GM21576 (cell line): Measurements from ENCODE around the gene MR1.
A peak's percentile ranks its signal among the peaks of the same experiment; 100 is the strongest.
"Not testable (repeated sequence)": the region's sequence is repeated elsewhere in the genome, so short reads cannot be mapped to it uniquely, and the experiment has no call there.

Experiments
- ATAC-seq: cut with Tn5 transposase; IDR thresholded peaks from one replicate; pipeline ENCODE4 v1.9.1; 2021; ENCODE audit warnings: mild to moderate bottlenecking, moderate library complexity; ENCODE audit not compliant: unreplicated experiment

Gene MR1

GRCh38 chr1:181028615-181029014, 5.2 kb upstream of the MR1 start:
- no peak for ATAC-seq

- ATAC-seq: no peak
Observed at GRCh38 chr1:181032535-181032934, 1.2 kb upstream of the MR1 start.

- ATAC-seq: peak; percentile 22
Observed at GRCh38 chr1:181033128-181033798, 520 bp upstream of the MR1 start.

GRCh38 chr1:181035210-181035609, 1.4 kb downstream of the MR1 start:
- ATAC-seq: not testable (repeated sequence)

GRCh38 chr1:181036107-181036836, 2.5 kb downstream of the MR1 start:
- ATAC-seq: no peak

GRCh38 chr1:181037386-181037785, 3.6 kb downstream of the MR1 start:
- no peak for ATAC-seq

- peak; percentile 33 for ATAC-seq
Observed at GRCh38 chr1:181038399-181038873, 4.7 kb downstream of the MR1 start.

- ATAC-seq: no peak
Observed at GRCh38 chr1:181040284-181040865, 6.6 kb downstream of the MR1 start.

GRCh38 chr1:181043025-181043888, 9.5 kb downstream of the MR1 start:
- no peak for ATAC-seq

- peak; percentile 75 for ATAC-seq
Observed at GRCh38 chr1:181044449-181044966, 10.7 kb downstream of the MR1 start.

- ATAC-seq: not testable (repeated sequence)
Observed at GRCh38 chr1:181045946-181046345, 12.2 kb downstream of the MR1 start.

- no peak for ATAC-seq
Observed at GRCh38 chr1:181049378-181049777, 15.6 kb downstream of the MR1 start.

- ATAC-seq: no peak
Observed at GRCh38 chr1:181050922-181051321, 17.1 kb downstream of the MR1 start.

GRCh38 chr1:181056560-181056959, 22.8 kb downstream of the MR1 start:
- no peak for ATAC-seq

GRCh38 chr1:181057079-181057478, 23.3 kb downstream of the MR1 start:
- no peak for ATAC-seq

- no peak for ATAC-seq
Observed at GRCh38 chr1:181059435-181059834, 25.7 kb downstream of the MR1 start.

GRCh38 chr1:181060066-181060465, 26.3 kb downstream of the MR1 start:
- ATAC-seq: no peak

- ATAC-seq: not testable (repeated sequence)
Observed at GRCh38 chr1:181060947-181061346, 27.2 kb downstream of the MR1 start.

- ATAC-seq: no peak
Observed at GRCh38 chr1:181061487-181061886, 27.7 kb downstream of the MR1 start.

- ATAC-seq: peak; percentile 81
Observed at GRCh38 chr1:181061891-181062835, 28.4 kb downstream of the MR1 start.
